Measurements from ENCODE around the gene AIG1.
A peak's percentile ranks its signal among the peaks of the same experiment; 100 is the strongest.
"Not testable (repeated sequence)": the region's sequence is repeated elsewhere in the genome, so short reads cannot be mapped to it uniquely, and the experiment has no call there.

The AIG1 gene

DNA sequence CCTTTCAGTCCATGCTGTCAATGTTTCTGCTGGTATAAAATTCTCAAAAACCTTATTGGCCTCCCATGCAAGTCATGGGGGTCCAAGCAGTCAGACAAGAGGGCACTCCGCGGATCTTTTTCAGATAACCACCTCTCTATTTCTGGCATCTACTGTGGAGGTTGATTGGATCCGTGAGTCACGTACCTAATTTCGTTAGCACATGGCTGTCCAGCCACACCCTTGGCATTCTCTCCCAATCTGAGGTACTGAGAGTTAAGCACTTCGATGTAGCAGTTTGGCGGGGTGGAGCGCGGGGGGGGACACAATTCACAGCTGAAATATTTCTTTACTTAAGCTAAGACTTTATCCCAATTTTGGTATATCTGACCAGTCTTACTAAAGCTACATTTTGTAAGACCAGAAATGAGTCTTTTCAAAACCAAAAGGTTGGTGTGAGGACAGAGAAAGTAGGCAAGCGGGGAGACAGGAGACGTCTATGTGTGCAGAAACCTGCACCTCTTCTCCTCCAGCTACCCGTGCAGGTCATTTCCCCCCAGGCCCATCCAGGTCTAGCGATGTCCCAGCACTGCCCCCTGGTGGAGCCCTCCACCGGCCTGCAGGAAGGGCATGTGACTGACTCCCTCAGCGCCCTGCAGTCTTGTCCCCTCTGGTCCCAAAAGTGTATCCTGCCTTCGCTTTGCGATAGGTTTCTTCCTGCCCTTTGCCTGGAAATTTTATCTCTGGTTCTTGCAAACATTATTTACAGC is 276.7 kb downstream of the AIG1 start:
- TF ChIP-seq, protein P1, sequence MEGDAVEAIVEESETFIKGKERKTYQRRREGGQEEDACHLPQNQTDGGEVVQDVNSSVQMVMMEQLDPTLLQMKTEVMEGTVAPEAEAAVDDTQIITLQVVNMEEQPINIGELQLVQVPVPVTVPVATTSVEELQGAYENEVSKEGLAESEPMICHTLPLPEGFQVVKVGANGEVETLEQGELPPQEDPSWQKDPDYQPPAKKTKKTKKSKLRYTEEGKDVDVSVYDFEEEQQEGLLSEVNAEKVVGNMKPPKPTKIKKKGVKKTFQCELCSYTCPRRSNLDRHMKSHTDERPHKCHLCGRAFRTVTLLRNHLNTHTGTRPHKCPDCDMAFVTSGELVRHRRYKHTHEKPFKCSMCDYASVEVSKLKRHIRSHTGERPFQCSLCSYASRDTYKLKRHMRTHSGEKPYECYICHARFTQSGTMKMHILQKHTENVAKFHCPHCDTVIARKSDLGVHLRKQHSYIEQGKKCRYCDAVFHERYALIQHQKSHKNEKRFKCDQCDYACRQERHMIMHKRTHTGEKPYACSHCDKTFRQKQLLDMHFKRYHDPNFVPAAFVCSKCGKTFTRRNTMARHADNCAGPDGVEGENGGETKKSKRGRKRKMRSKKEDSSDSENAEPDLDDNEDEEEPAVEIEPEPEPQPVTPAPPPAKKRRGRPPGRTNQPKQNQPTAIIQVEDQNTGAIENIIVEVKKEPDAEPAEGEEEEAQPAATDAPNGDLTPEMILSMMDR (IDR thresholded peaks at IDR 0.05; ENCODE audit: low read length, missing control alignments), result peak; percentile 48

DNA sequence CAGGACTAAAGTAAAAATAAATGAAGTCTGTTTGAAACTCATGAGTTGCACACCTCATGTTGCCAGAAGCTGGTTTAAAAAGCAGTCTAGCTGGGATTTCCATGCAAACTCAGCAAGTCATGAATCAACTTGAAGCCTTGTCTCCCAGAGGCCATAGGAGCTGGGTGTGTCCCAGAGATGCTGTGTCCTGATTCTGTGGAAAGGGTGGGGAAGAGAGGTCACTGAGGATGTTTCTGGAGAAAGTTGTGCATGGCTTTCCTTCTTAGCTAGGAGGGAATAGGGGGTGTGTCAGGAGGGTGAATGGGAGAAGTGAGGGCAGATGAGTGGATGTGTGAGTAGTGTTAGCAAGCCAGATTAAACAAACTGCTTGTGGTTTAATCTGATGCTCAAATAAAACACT is 278.5 kb downstream of the AIG1 start:
- DNase-seq (ENCODE audit: low read depth), result no peak
- H3K4me3 ChIP-seq (replicated peaks; ENCODE audit: low read depth, low read length), result no peak overlapping the region
- TF ChIP-seq, protein P1 (IDR thresholded peaks at IDR 0.05; ENCODE audit: low read length, missing control alignments), result no peak

More for the DNA sequence above, 276.7 kb downstream of the AIG1 start:
- DNase-seq (ENCODE audit: low read depth), result peak; percentile 23
- H3K4me3 ChIP-seq (replicated peaks; ENCODE audit: low read depth, low read length), result no peak overlapping the region

DNA sequence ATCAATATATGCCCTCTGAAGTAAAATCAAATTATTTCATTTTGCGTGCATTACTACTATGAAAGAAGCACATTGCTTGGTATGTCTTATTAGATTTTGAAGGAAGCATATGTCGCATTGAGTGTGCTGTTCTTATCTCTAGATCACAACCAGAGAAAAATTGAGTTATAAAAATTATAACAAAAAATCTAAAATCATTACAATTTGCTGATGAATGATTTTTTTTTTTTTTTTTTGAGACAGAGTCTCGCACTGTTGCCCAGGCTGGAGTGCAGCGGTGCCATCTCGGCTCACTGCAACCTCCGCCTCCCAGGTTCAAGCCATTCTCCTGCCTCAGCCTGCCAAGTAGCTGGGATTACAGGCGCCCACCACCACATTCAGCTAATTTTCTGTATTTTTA is 284.8 kb downstream of the AIG1 start:
- H3K4me3 ChIP-seq (replicated peaks; ENCODE audit: low read depth, low read length); DNase-seq (ENCODE audit: low read depth): not testable (repeated sequence)

DNA sequence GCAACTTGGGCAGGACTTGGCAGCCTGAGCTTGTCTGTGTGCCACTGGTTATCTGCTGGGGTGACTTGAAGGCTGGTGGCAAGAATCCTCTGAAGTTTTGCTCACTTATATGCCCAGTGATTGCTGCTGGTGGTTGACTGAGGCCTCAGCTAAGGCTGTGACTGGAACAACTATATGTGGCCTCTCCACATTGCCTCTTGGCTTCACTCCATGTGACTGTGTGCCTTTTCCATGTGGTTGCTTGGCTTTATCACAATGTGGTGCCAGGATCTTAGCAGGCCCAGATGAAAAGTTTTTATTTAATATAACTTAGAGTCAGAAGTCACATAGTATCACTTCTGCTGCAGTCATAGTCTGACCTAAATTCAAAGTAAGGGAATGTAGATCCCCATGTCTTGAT is 285.3 kb downstream of the AIG1 start:
- DNase-seq (ENCODE audit: low read depth), result no peak
- TF ChIP-seq, protein P1 (IDR thresholded peaks at IDR 0.05; ENCODE audit: low read length, missing control alignments), result no peak
- H3K4me3 ChIP-seq (replicated peaks; ENCODE audit: low read depth, low read length), result no peak overlapping the region

DNA sequence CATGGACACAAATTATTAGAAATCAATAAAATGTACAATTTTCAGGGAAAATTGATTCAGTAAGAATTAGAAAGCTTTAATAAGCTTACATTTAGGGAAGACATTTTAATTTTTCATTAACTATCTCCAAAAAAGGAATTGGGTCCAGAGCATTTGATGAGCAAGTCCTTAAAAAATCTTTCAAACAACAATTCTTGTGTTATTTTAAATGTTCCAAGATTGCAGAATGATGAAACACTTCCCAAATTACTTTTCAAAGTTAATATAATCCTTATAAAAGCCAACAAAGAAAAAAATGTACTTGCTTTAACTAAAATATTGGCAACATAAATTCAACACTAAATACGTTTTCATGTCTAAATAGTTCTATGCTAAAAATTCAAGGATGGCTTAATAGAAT is 287.8 kb downstream of the AIG1 start:
- no peak overlapping the region for H3K4me3 ChIP-seq (replicated peaks; ENCODE audit: low read depth, low read length)
- DNase-seq (ENCODE audit: low read depth), result no peak
- TF ChIP-seq, protein P1 (IDR thresholded peaks at IDR 0.05; ENCODE audit: low read length, missing control alignments), result no peak

DNA sequence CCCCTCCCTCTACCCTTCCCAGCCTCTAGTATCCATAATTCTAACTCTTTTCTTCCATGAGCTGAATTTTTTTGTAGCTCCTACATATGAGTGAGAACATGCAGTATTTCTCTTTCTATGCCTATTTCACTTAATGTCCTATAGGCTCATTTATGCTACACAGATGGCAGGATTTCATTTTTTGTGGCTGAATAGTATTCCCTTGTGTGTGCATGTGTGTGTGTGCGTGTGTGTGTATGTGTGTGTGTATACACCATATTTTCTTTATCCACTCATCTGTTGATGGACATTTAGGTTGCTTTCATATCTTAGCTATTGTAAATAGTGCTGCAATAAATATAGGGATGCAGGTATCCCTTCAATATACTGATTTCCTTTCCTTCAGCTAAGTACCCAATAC is 288.8 kb downstream of the AIG1 start:
- DNase-seq (ENCODE audit: low read depth), result no peak
- no peak overlapping the region for H3K4me3 ChIP-seq (replicated peaks; ENCODE audit: low read depth, low read length)
- TF ChIP-seq, protein P1 (IDR thresholded peaks at IDR 0.05; ENCODE audit: low read length, missing control alignments), result no peak

DNA sequence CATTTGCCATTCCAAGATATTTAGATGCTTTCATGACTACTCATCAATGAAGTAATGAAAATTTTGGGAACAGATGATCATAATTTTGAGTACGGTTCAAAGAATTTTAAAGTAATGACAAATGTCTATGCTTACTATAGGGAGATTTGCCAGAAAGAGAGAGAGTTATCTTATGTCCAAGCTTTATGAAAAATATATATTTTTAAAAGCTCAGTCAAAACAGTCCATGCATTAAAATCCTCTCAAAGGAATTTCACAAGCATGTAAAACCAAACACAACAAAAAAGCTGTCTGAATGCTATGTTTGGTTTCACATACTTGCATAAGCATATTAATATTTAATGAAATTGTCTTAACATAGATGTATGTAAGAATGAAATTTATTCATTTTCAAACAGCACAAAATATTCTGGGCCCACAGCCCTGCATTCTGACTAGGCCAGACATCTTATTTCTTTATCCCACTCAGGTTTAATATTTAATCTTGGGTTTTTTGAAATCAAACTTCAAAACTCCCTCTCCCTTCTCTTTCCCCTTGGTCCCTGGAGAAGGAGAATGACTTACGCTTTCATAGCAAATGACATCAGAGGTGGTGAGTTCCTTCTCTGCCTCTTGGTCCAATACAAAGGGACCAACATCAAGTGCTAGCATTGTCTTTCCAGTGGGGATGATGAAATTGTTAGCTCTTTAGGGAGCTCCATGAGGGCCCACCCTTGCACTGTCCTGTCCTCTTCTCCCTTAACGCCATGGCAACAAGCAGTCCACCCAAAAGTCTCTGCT is 295.6 kb downstream of the AIG1 start:
- H3K4me3 ChIP-seq (replicated peaks; ENCODE audit: low read depth, low read length), result no peak overlapping the region
- DNase-seq (ENCODE audit: low read depth), result no peak
- TF ChIP-seq, protein P1 (IDR thresholded peaks at IDR 0.05; ENCODE audit: low read length, missing control alignments), result no peak
